NCI-H146 treated with DMSO at 0.1 percent for 48 hours (cell line): Measurements from ENCODE around the gene OR5AU1.

ENCODE experiments used
- DNase-seq: peaks from one replicate; lab custom pipeline; 2025; ENCODE audit not compliant: unreplicated experiment; lab: John Stamatoyannopoulos, UW

Gene OR5AU1

GRCh38 chr14:21155963-21156362, at the start of gene OR5AU1:
TSS of gene OR5AU1 (minus strand) at chr14:21156063. CDS start at chr14:21155872, 191 bp downstream.
- DNase-seq = no peak

- no peak for DNase-seq
Measured at GRCh38 chr14:21205026-21205677, 49.3 kb upstream of the OR5AU1 start.

GRCh38 chr14:21204167-21205025, 48.5 kb upstream of the OR5AU1 start:
- no peak for DNase-seq

- no peak for DNase-seq
Measured at GRCh38 chr14:21203470-21204166, 47.8 kb upstream of the OR5AU1 start.

- DNase-seq = no peak
Measured at GRCh38 chr14:21202463-21203358, 46.8 kb upstream of the OR5AU1 start.

GRCh38 chr14:21201732-21202462, 46.0 kb upstream of the OR5AU1 start:
- DNase-seq = no peak

GRCh38 chr14:21200752-21201461, 45.0 kb upstream of the OR5AU1 start:
- DNase-seq = no peak

GRCh38 chr14:21199611-21200560, 44.0 kb upstream of the OR5AU1 start:
- DNase-seq = no peak

- DNase-seq = no peak
Measured at GRCh38 chr14:21197418-21198205, 41.7 kb upstream of the OR5AU1 start.

GRCh38 chr14:21194597-21194996, 38.7 kb upstream of the OR5AU1 start:
- no peak for DNase-seq

- DNase-seq = no peak
Measured at GRCh38 chr14:21192875-21193535, 37.1 kb upstream of the OR5AU1 start.

- no peak for DNase-seq
Measured at GRCh38 chr14:21192447-21192822, 36.6 kb upstream of the OR5AU1 start.

GRCh38 chr14:21191809-21192446, 36.1 kb upstream of the OR5AU1 start:
- DNase-seq = peak; percentile 71

GRCh38 chr14:21191261-21191808, 35.5 kb upstream of the OR5AU1 start:
- DNase-seq = peak; percentile 6

GRCh38 chr14:21185491-21185890, 29.6 kb upstream of the OR5AU1 start:
- no peak for DNase-seq

- DNase-seq = no peak
Measured at GRCh38 chr14:21184254-21184653, 28.4 kb upstream of the OR5AU1 start.
